Cardiac septum (tissue), 1 donor: Measurements from ENCODE around the gene TMEM145. TPM values are rescaled to one million over a fixed set of nuclear protein-coding genes. Genes with fewer than 3 reads are reported as not detected.

Source experiments
- DNase-seq: peaks from one replicate; pipeline ENCODE4 v3.0.0-alpha.2; 2020; ENCODE audit warnings: low spot score
- intact Hi-C: fragments of 100-400 bp; cut with DNase I; formaldehyde crosslinking; loops from one replicate; pipeline ENCODE4 v1.14.0; 2022
- total RNA-seq: library from RNA; stranded (reverse); fragmentation: NEBNext Ultra II Directional; extraction: Animal tissue kit (Norgen Biotek cat#: 25700); gene quantifications from one replicate; pipeline ENCODE4 v1.2.1, GENCODE V29; 2021
- donor health status: DM: no; HTN: no; CAD: no.

TMEM145 gene
- total RNA-seq, 1 donor from 2014 or later: 0.24 TPM

- intact Hi-C loops: no loop called here
Measured at GRCh38 chr19:42286349-42287016, 26.6 kb upstream of the TMEM145 start.

GRCh38 chr19:42287017-42287826 is 25.9 kb upstream of the TMEM145 start:
- DNase-seq: no peak
- intact Hi-C loops: no loop called here

More at GRCh38 chr19:42286349-42287016, 26.6 kb upstream of the TMEM145 start:
- DNase-seq: no peak

- DNase-seq: no peak
- intact Hi-C loops: no loop called here
Measured at GRCh38 chr19:42287827-42288107, 25.3 kb upstream of the TMEM145 start.

GRCh38 chr19:42288387-42288786 is 24.7 kb upstream of the TMEM145 start:
- intact Hi-C loops: no loop called here
- no peak for DNase-seq

- intact Hi-C loops: no loop called here
- DNase-seq: no peak
Measured at GRCh38 chr19:42288881-42289555, 24.1 kb upstream of the TMEM145 start.

GRCh38 chr19:42289556-42290041 is 23.5 kb upstream of the TMEM145 start:
- intact Hi-C loops: no loop called here
- DNase-seq: no peak

GRCh38 chr19:42290136-42290522 is 23.0 kb upstream of the TMEM145 start:
- intact Hi-C loops: no loop called here
- no peak for DNase-seq

GRCh38 chr19:42290523-42291434 is 22.3 kb upstream of the TMEM145 start:
- DNase-seq: no peak
- intact Hi-C loops: no loop called here

GRCh38 chr19:42291435-42291810 is 21.7 kb upstream of the TMEM145 start:
- no peak for DNase-seq
- intact Hi-C loops: no loop called here

GRCh38 chr19:42292042-42292960 is 20.8 kb upstream of the TMEM145 start:
- intact Hi-C loops: no loop called here
- no peak for DNase-seq

GRCh38 chr19:42292963-42293362 is 20.1 kb upstream of the TMEM145 start:
- no peak for DNase-seq
- intact Hi-C loops: no loop called here

GRCh38 chr19:42293540-42293939 is 19.6 kb upstream of the TMEM145 start:
- no peak for DNase-seq
- intact Hi-C loops: no loop called here

GRCh38 chr19:42293948-42294347 is 19.2 kb upstream of the TMEM145 start:
- intact Hi-C loops: no loop called here

GRCh38 chr19:42294471-42295137 is 18.5 kb upstream of the TMEM145 start:
- intact Hi-C loops: no loop called here
- no peak for DNase-seq

More at GRCh38 chr19:42293948-42294347, 19.2 kb upstream of the TMEM145 start:
- DNase-seq: no peak

GRCh38 chr19:42295342-42295741 is 17.8 kb upstream of the TMEM145 start:
- no peak for DNase-seq
- intact Hi-C loops: no loop called here

GRCh38 chr19:42295831-42296525 is 17.1 kb upstream of the TMEM145 start:
- DNase-seq: peak; percentile 92
- intact Hi-C loops: no loop called here

GRCh38 chr19:42297039-42297438 is 16.1 kb upstream of the TMEM145 start:
- intact Hi-C loops: no loop called here
- no peak for DNase-seq
